ENCODE measurements around the gene CXADR. TPM values are rescaled to one million over a fixed set of nuclear protein-coding genes. Genes with fewer than 3 reads are reported as not detected.

Gene CXADR
- total RNA-seq, result 0.59 and 1.1 TPM in 2 replicates

DNA sequence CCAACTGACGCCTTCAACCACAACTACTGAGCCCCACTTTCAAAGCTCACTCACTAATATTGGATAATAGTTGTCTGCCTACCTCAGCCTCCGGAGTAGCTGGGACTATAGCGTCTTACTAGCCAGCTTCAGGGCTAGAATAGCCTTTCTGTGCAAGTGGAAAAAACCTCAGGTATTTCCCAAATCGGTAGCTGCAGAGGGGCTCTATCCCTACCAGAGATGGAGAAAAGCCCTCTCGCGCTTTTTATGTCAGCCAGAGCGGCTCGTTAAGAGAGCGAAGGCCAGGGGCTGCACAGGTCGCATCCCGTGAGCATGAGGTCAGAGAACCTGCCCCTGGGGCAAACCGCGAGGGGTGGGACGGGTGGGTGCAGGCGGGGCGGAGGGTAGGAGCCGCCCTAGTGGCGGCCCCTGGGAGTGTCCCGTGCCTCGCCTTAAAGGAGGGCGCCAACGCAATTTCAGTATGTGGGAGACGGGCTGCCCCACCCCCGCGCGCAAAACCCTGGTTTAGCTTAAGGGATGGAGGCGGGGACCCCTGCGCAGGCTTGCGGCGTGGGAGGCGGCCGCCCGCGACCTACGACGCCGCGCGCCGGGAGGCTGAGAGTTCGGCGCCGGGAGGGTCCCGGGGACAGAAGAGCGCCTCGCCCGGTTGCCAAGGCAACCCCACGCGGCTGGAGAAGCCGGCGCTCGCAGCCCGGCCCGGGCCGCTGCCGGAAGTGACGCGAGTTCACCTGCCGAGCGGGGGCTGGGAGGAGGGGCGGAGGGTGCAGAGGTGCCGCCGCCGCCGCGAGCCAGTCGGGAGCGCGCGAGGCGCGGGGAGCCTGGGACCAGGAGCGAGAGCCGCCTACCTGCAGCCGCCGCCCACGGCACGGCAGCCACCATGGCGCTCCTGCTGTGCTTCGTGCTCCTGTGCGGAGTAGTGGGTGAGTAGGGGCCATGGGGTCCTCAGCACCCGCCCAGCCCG lies at the start of gene CXADR:
Gene CXADR, plus strand, starts transcription at position 791 of the 961 bp plus-strand sequence. Its CDS starts 87 bp downstream, at position 878.

DNA sequence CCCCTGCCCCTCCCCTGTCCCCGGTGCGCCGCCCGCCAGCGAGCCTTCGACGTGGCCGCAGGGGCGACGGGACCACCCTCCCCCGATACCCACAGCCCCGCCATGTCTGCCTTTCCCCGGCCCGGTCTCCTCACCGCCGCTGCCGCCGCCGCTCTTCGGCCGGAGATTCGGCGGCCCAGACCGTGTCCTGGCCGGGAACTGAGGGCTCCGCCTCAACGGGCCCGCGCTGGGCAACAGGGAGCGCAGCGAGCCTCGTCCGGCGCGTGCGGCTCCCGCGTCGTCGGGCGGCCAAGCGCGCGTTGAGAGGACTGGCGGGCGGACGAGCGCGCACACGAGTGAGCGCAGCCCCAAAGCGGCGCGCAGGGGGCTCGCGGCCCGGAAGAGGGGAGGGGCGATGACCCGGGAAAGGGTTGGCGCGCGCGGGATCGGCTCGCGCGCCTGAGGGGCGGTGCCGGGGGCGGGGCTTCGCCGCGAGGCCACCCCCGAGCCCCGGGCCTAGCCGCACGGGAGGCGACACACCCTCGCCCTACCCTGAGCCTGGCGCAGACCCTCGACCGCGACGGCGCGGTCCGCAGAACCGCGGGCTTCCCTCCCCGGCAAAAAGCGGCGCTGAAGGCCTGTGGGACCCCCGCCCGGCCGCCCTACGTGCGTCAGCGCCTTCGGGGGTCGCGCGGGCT lies 99.9 kb downstream of the CXADR start, which contains the start of gene BTG3:
Gene BTG3, minus strand, starts transcription at position 337 of the 677 bp plus-strand sequence. CDS start 3,757 bp downstream, outside the sequence.

Small RNA genes within 50 kb of the gene (small RNA-seq; reads per million reads assigned to genes)
- gene RF00019 (not detected), gene RN7SL163P (not detected), gene RPL39P40 (not detected)

Other genes with a start within 250 kb of the CXADR start
- gene BTG3, start 99.9 kb downstream of the CXADR start, total RNA-seq, result 25.7 and 31.7 TPM in 2 replicates